Ovary (tissue), 9 donors: ENCODE data around the gene RIPK1. TPM values are rescaled to one million over a fixed set of nuclear protein-coding genes. Genes with fewer than 3 reads are reported as not detected.
A peak's percentile ranks its signal among the peaks of the same experiment; 100 is the strongest.
"Not testable (repeated sequence)": the region's sequence is repeated elsewhere in the genome, so short reads cannot be mapped to it uniquely, and the experiment has no call there.

Experiments used
- DNase-seq, 5 donors: peaks; one replicate each; pipeline ENCODE4 v3.0.0-alpha.2; 2019 to 2020
- H3K27ac ChIP-seq, 2 donors: fragments of 200-600 bp; one replicate each; pipeline versions ENCODE4 v1.5.1 to v1.8.0; 2019 to 2022
- H3K27me3 ChIP-seq: fragments of 200-600 bp; one replicate; pipeline ENCODE4 v1.8.0; 2022
- H3K36me3 ChIP-seq: fragments of 200-600 bp; sonication (generic); one replicate; pipeline ENCODE4 v1.5.1; 2019
- H3K4me1 ChIP-seq: one replicate; pipeline ENCODE4 v1.8.1; 2013; ENCODE audit warnings: mild to moderate bottlenecking, moderate library complexity; ENCODE audit not compliant: insufficient read depth
- H3K4me3 ChIP-seq: fragments of 200-600 bp; sonication (generic); one replicate; pipeline ENCODE4 v1.5.1; 2017
- H3K9me3 ChIP-seq, 2 donors: fragments of 200-600 bp in 1 of 2; sonication (generic) in 1 of 2; one replicate each; pipeline versions ENCODE4 v1.5.1 to v1.8.1; 2013 to 2019; ENCODE audit warnings: mild to moderate bottlenecking in 1 of 2, moderate library complexity in 1 of 2
- EP300 ChIP-seq: sonication (generic); formaldehyde crosslinking; IDR thresholded peaks from one replicate; pipeline ENCODE4 v1.6.1; 2017; ENCODE audit warnings: antibody characterized with exemption
- POLR2A ChIP-seq: fragments of 450-650 bp; IDR thresholded peaks from one replicate; pipeline ENCODE4 v1.6.1; 2017; ENCODE audit warnings: antibody characterized with exemption, mild to moderate bottlenecking, moderate library complexity
- WGBS, 3 donors: extraction: QIAGEN DNeasy Blood & Tissue Kit in 1 of 3; methylation state at CpG; one replicate each; pipeline versions ENCODE4 v1.1.5 to v1.1.7; 2013 to 2017; 5-methylcytosine and 5-hydroxymethylcytosine counted together
- intact Hi-C, 4 donors: fragments of 100-400 bp; cut with DNase I; formaldehyde crosslinking; loops; one replicate each; pipeline versions ENCODE4 v1.11.0 to v1.15.1; 2022 to 2023
- polyA plus RNA-seq, 2 donors: library from polyadenylated mRNA; stranded (reverse); fragments of 200-250 nt in 1 of 2; fragments of 350-450 nt in 1 of 2; fragmentation: Illumina TruSeq in 1 of 2; extraction: RNeasy Lipid Tissue Mini Kit (QIAGEN cat#74804) in 1 of 2; gene quantifications; one replicate each; pipeline ENCODE4 v1.2.3, GENCODE V29; 2013 to 2014
- total RNA-seq, 7 donors: library from RNA; depleted of rRNA in 2 of 7; stranded (reverse); fragments of >200 nt in 2 of 7; fragmentation: NEBNext Ultra II Directional in 3 of 7; extraction: Animal tissue kit (Norgen Biotek cat#: 25700) in 3 of 7; gene quantifications; one replicate each; pipeline versions ENCODE4 v1.1.0 to v1.2.4, GENCODE V29; 2016 to 2023
- TF ChIP-seq, protein P1 (sequence below), 3 donors: fragments of 450-650 bp in 2 of 3; fragments of 200-600 bp in 1 of 3; IDR thresholded peaks; one replicate each; pipeline versions ENCODE4 v1.5.1 to v1.8.0; 2016 to 2022; ENCODE audit warnings: antibody characterized with exemption in 3 of 3, mild to moderate bottlenecking in 1 of 3
- donor health status: DM: no; HTN: no; CAD: no; lungs with moderate emphysema.
- donor health status: DM: no; HTN: no; CAD: no.
- donor health status: Bipolar disorder and iron deficiency.
- donor health status: DM: yes; HTN: yes; CAD: no.
- donor health status: DM: no; HTN: no; CAD: no.
- donor health status: DM: yes; HTN: yes; CAD: no.

The RIPK1 gene
- total and polyA plus RNA-seq, 9 donors: 10.4 to 29.1 (median 15.1) TPM

DNA sequence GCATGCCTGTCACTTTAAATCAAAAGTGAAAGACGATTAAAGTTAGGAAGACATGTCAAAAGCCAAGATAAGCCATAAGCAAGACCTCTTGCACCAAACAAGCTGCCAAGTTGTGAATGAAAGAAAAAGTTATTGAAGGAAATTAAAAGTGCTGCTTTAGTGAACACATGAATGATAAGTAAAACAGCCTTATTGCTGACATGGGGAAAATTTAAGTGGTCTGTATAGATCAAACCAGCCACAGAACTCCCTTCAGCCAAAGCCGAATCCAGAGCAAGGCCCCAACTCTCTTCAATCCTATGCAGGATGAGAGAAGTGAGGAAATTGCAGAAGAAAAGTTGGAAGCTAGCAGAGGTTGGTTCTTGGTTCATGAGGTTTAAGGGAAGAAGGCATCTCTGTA is 9.3 kb upstream of the RIPK1 start:
- no peaks in the 10 kb centered on the region for H3K9me3 ChIP-seq
- H3K4me3 ChIP-seq: no peak overlapping the region
- whole genome bisulfite sequencing, 3 donors: 54 to 56% (median 55%) methylated on average over 2 of the region's 2 CpGs
- no peaks in the 10 kb centered on the region for H3K36me3 ChIP-seq
- no peaks in the 10 kb centered on the region for H3K4me1 ChIP-seq
- no peak overlapping the region for H3K27ac ChIP-seq
- no peaks in the 10 kb centered on the region for H3K27me3 ChIP-seq
- no peak for DNase-seq
- intact Hi-C loops: loop anchor here in 3 of 4 donors (5.0 to 10.0 kb wide), 3 partner anchors 62 to 294 kb away; partner anchors contain the start of genes SERPINB1 (in 2 of the 3), NQO2 (in 1 of the 3) and WRNIP1 (in 1 of the 3)
- TF ChIP-seq POLR2A: no peak
- TF ChIP-seq EP300: no peak
- TF ChIP-seq, protein P1, sequence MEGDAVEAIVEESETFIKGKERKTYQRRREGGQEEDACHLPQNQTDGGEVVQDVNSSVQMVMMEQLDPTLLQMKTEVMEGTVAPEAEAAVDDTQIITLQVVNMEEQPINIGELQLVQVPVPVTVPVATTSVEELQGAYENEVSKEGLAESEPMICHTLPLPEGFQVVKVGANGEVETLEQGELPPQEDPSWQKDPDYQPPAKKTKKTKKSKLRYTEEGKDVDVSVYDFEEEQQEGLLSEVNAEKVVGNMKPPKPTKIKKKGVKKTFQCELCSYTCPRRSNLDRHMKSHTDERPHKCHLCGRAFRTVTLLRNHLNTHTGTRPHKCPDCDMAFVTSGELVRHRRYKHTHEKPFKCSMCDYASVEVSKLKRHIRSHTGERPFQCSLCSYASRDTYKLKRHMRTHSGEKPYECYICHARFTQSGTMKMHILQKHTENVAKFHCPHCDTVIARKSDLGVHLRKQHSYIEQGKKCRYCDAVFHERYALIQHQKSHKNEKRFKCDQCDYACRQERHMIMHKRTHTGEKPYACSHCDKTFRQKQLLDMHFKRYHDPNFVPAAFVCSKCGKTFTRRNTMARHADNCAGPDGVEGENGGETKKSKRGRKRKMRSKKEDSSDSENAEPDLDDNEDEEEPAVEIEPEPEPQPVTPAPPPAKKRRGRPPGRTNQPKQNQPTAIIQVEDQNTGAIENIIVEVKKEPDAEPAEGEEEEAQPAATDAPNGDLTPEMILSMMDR (IDR thresholded peaks at IDR 0.05): no peak

DNA sequence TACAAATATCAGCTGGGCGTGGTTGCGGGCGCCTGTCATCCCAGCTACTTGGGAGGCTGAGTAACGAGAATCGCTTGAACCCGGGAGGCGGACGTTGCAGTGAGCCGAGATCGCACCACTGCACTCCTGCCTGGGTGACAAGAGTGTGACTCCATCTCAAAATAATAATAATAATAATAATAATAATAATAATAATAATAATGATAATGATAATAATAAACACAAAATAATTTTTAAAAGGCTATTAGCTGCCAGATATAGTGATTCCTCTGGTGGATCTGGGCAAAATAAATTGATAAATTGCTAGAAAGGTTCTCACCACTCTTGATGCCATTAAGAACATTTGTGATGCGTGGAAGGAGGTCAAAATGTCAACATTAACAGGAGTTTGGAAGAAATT is 8.2 kb upstream of the RIPK1 start:
- intact Hi-C loops, DNase-seq, H3K9me3 ChIP-seq, H3K36me3 ChIP-seq, H3K27ac ChIP-seq, H3K27me3 ChIP-seq, H3K4me1 ChIP-seq, H3K4me3 ChIP-seq: not testable (repeated sequence)
- 92 to 96% (median 93%) methylated on average over 11 of the region's 11 CpGs for WGBS, 3 donors

DNA sequence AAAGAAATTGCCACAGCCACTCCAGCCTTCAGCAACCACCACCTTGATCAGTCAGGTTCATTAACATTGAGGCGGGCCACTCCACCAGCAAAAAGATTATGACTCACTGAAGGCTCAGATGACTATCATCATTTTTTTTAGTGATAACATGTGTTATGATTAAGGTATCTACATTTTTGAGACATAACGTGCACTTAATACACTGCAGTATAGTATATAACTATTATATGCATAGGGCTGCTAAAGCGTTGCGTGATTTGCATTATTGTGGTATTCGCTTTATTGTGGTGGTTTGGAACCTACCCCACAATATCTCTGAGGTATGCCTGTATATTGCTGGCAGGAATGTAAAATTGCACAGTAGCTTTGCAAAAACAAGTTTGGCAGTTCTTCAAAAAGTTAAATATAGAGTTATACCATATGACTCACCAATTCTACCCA is 6.8 kb upstream of the RIPK1 start:
- Histone ChIP-seq H3K27ac (no peak overlapping the region), H3K27me3 (no peaks in the 10 kb centered on the region), H3K36me3 (no peaks in the 10 kb centered on the region), H3K4me3 (no peak overlapping the region), H3K4me1 (peaks cover 4% of the 10 kb centered on the region), H3K9me3 (no peaks in the 10 kb centered on the region)
- DNase-seq: no peak
- WGBS, 3 donors: 89 to 95% (median 90%) methylated on average over 5 of the region's 5 CpGs
- TF ChIP-seq, protein P1 (IDR thresholded peaks at IDR 0.05): no peak
- TF ChIP-seq POLR2A (no peak), EP300 (no peak)
- intact Hi-C loops: no loop called here

DNA sequence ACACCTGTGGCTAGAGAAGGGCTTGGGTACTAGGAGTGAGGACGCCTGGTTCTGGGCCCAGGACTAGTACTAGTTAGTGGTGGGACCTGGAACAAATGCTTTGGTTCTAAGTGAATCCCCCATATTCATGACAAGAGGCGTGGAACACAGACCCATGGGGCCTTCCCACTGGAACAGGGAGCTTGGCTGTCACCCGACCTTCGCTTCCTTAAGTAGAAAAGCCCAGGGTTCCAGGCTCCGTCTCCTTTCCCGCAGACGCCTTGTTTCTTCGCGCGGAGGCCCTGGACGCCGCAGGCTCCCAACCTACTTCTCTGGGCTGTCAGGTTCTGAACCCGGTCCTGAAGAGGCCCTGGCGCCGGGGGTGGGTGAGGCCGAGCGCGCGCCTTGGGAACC is 5.0 kb upstream of the RIPK1 start:
- DNase-seq, H3K9me3 ChIP-seq, H3K27ac ChIP-seq, H3K27me3 ChIP-seq, H3K4me1 ChIP-seq, H3K36me3 ChIP-seq, intact Hi-C loops: not testable (repeated sequence)
- 3 to 11% (median 5%) methylated on average over 9 to 15 of the region's 19 CpGs for WGBS, 3 donors
- H3K4me3 ChIP-seq: peak overlapping the region; percentile 92

DNA sequence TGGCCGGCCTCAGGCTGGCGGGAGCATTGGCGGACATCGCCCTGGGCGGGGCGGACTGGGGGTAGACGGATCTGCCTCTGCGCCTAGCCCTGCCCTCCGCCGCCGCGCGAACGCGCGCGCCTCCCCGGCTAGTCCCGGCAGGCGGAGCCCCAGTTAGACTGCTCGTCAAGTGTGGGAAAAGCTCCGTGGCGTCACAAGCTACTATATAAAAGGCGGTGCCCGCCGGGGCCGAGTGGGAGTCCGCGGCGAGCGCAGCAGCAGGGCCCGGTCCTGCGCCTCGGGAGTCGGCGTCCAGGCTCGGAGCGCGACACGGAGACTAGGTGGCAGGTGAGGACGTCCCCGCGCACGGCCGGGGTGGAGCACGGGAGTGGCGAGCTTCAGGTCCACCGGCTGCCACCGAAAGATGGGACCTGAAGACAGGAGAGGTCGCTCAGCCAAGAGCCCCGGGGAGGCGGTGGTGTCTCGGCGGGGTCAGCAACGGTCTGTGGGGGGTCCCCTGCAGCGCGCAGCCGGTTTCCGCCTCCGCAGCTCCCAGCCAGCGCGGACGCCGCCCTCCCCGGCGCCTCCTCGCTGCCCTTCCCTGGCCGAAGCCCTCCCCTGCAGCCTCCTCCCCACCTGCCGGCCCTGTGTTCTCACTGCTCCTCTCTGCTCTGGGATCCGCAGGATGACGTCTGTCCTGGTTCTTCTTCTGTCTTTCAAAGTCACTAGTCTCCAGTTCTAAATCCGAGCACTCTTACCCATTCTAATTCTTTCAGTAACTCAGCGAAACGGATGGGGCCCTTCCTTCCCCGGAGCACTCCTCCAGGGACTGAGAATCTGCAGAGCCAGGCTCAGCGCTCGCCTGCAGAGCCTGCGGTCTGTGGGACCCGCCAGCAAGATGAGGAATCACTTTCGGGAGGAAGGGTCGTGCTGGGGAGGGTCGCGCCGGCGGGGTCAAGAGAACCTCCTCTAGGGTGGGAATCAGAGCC is 4.3 kb upstream of the RIPK1 start:
- peak; percentile 84 to 94 (median 91) for DNase-seq
- Histone ChIP-seq H3K4me3 (peak overlapping the region; percentile 92), H3K27ac (peak overlapping the region in 1 of 2 donors; percentile 68), H3K36me3 (no peaks in the 10 kb centered on the region), H3K9me3 (no peaks in the 10 kb centered on the region), H3K27me3 (no peaks in the 10 kb centered on the region), H3K4me1 (peaks cover 4% of the 10 kb centered on the region)
- TF ChIP-seq EP300 (no peak), POLR2A (peak; percentile 92)
- TF ChIP-seq, protein P1 (IDR thresholded peaks at IDR 0.05): peak in 1 of 3 donors; percentile 17
- intact Hi-C loops: no loop called here
- WGBS, 3 donors: 0 to 1% (median 1%) methylated on average over 62 to 85 of the region's 85 CpGs
